ENCODE measurements around the gene EXT2.

- no peak for TF ChIP-seq CTCF (IDR thresholded peaks at IDR 0.05)
- no peak for TF ChIP-seq POLR2A (IDR thresholded peaks at IDR 0.05)
These were observed 77.5 kb downstream of the EXT2 start for GRCh38 chr11:44172966-44173365.
